Stomach smooth muscle (tissue), 2 donors: ENCODE measurements around the gene TTC9.

Experiments used
- H3K27ac ChIP-seq: one replicate; pipeline ENCODE4 v1.7.0; 2013; ENCODE audit warnings: mild to moderate bottlenecking, low read length, inconsistent platforms
- H3K27me3 ChIP-seq, 2 donors: one replicate each; pipeline ENCODE4 v1.7.0; 2013; ENCODE audit warnings: low read length in 2 of 2; ENCODE audit not compliant: insufficient read depth in 2 of 2, control insufficient read depth in 1 of 2
- H3K36me3 ChIP-seq, 2 donors: one replicate each; pipeline ENCODE4 v1.7.0; 2013; ENCODE audit warnings: low read length in 2 of 2; ENCODE audit not compliant: control insufficient read depth in 2 of 2, insufficient read depth in 2 of 2
- H3K4me1 ChIP-seq: one replicate; pipeline ENCODE4 v1.7.0; 2013; ENCODE audit warnings: low read length; ENCODE audit not compliant: control insufficient read depth, insufficient read depth
- H3K4me3 ChIP-seq, 2 donors: one replicate each; pipeline ENCODE4 v1.7.0; 2013; ENCODE audit warnings: low read length in 2 of 2
- H3K9ac ChIP-seq, 2 donors: one replicate each; pipeline ENCODE4 v1.7.0; 2013; ENCODE audit warnings: low read length in 2 of 2, mild to moderate bottlenecking in 1 of 2
- H3K9me3 ChIP-seq, 2 donors: one replicate each; pipeline ENCODE4 v1.7.0; 2013; ENCODE audit warnings: low read length in 2 of 2; ENCODE audit not compliant: control insufficient read depth in 2 of 2
- donor health status: healthy.
- donor health status: Pancreatic carcinoma.

TTC9 gene

GRCh38 chr14:70716958-70717357 lies 75.2 kb downstream of the TTC9 start:
- Histone ChIP-seq H3K36me3 (no peaks in the 10 kb centered on the region), H3K27ac (no peak overlapping the region), H3K27me3 (peaks cover 2 to 4% of the 10 kb centered on the region in 2 donors), H3K9me3 (no peaks in the 10 kb centered on the region), H3K4me1 (no peaks in the 10 kb centered on the region), H3K9ac (no peak overlapping the region), H3K4me3 (no peak overlapping the region)

- Histone ChIP-seq H3K27ac (no peak overlapping the region), H3K36me3 (no peaks in the 10 kb centered on the region), H3K9ac (no peak overlapping the region), H3K27me3 (peaks cover 2 to 4% of the 10 kb centered on the region in 2 donors), H3K9me3 (no peaks in the 10 kb centered on the region), H3K4me3 (no peak overlapping the region), H3K4me1 (no peaks in the 10 kb centered on the region)
Measured at GRCh38 chr14:70718383-70719118, 76.8 kb downstream of the TTC9 start.

DNA sequence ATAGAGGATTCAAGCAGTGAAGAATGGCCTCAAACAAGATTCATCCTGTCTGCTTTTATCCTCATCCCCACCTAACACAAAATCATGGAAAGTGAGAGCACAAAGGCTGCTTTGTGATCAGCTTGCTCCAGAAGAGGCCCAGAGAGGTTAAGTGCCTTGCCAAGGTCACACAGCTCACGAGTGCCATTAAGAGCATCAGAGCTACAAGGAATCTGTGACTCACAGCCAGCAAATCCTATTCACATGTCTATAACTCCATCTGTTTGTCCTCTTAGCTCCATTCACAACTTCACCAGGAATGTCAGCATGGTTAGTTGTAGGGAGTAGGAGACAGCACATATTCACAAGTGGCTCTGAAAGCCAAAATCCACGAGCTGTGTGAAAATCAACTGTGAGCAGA lies 79.8 kb downstream of the TTC9 start:
- Histone ChIP-seq H3K27me3 (no peaks in the 10 kb centered on the region), H3K36me3 (no peaks in the 10 kb centered on the region), H3K4me1 (no peaks in the 10 kb centered on the region), H3K4me3 (no peak overlapping the region), H3K27ac (no peak overlapping the region), H3K9ac (no peak overlapping the region), H3K9me3 (no peaks in the 10 kb centered on the region)

- Histone ChIP-seq H3K9ac (no peak overlapping the region), H3K9me3 (no peaks in the 10 kb centered on the region), H3K27me3 (no peaks in the 10 kb centered on the region), H3K36me3 (no peaks in the 10 kb centered on the region), H3K27ac (no peak overlapping the region), H3K4me3 (no peak overlapping the region), H3K4me1 (peaks cover 3% of the 10 kb centered on the region)
Measured at GRCh38 chr14:70722418-70722817, 80.7 kb downstream of the TTC9 start.

DNA sequence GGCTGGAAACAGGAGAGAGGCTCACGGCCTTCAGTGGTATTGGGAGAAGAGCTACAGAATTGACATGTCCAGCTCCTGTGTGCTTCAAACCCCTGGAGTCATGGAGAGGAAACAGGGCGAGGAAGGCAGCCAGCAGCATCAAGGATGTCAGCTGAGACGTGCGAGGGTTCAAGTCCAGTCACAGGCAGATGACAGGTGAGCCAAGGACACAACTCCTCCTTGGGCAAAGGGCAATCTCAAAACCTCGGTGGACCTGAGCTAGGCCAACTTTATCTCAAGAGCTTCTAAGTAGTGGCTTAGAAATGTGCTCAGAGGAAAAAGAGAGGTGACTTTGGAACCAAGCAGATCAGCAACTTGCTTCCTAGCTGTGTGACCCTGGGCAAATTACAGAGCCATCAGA lies 81.6 kb downstream of the TTC9 start:
- no peak overlapping the region for H3K27ac ChIP-seq
- H3K9me3 ChIP-seq = no peaks in the 10 kb centered on the region
- no peak overlapping the region for H3K9ac ChIP-seq
- H3K4me3 ChIP-seq = no peak overlapping the region
- H3K4me1 ChIP-seq = peaks cover 5% of the 10 kb centered on the region
- no peaks in the 10 kb centered on the region for H3K36me3 ChIP-seq
- no peaks in the 10 kb centered on the region for H3K27me3 ChIP-seq

GRCh38 chr14:70724110-70724509 lies 82.4 kb downstream of the TTC9 start:
- H3K4me3 ChIP-seq = no peak overlapping the region
- H3K9me3 ChIP-seq = no peaks in the 10 kb centered on the region
- H3K27ac ChIP-seq = no peak overlapping the region
- no peaks in the 10 kb centered on the region for H3K36me3 ChIP-seq
- no peak overlapping the region for H3K9ac ChIP-seq
- H3K27me3 ChIP-seq = no peaks in the 10 kb centered on the region
- H3K4me1 ChIP-seq = peaks cover 5% of the 10 kb centered on the region

GRCh38 chr14:70724944-70725343 lies 83.2 kb downstream of the TTC9 start:
- Histone ChIP-seq H3K4me1 (peaks cover 5% of the 10 kb centered on the region), H3K9me3 (no peaks in the 10 kb centered on the region), H3K27ac (no peak overlapping the region)

More at GRCh38 chr14:70724944-70725343, 83.2 kb downstream of the TTC9 start:
- H3K27me3 ChIP-seq = no peaks in the 10 kb centered on the region
- H3K4me3 ChIP-seq = no peak overlapping the region
- H3K9ac ChIP-seq = no peak overlapping the region
- H3K36me3 ChIP-seq = no peaks in the 10 kb centered on the region
